Stimulated activated CD8-positive, alpha-beta memory T cell treated with anti-CD3 and anti-CD28 coated beads, Interleukin-15, amount 100 ng/mL, for 4 hours (primary cell): ENCODE results near the gene LYL1.

Experiments
- DNase-seq, 2 donors: peaks; one replicate each; pipeline ENCODE4 v3.0.0-alpha.2; 2020; ENCODE audit warnings: low read depth in 2 of 2

The LYL1 gene

DNA sequence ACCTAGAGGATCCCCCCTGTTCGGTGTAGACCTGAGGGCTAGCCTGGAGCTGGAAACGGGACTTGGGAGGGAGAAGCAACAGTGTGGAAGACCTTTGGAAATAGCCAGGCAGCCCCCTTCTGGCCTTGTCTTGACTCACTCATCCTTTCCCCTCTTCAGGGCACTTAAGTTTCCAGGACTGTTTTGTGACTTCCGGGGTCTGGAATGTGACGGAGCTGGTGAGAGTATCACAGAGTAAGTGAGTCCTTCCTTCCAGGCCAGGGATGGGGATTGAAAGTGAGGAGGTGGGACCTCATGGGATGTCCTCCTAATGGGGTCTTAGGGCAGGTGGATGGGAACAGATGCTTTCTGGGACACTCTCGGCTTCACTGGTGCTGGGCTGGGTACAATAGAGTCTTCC lies 29.4 kb downstream of the LYL1 start:
- DNase-seq: no peak

DNA sequence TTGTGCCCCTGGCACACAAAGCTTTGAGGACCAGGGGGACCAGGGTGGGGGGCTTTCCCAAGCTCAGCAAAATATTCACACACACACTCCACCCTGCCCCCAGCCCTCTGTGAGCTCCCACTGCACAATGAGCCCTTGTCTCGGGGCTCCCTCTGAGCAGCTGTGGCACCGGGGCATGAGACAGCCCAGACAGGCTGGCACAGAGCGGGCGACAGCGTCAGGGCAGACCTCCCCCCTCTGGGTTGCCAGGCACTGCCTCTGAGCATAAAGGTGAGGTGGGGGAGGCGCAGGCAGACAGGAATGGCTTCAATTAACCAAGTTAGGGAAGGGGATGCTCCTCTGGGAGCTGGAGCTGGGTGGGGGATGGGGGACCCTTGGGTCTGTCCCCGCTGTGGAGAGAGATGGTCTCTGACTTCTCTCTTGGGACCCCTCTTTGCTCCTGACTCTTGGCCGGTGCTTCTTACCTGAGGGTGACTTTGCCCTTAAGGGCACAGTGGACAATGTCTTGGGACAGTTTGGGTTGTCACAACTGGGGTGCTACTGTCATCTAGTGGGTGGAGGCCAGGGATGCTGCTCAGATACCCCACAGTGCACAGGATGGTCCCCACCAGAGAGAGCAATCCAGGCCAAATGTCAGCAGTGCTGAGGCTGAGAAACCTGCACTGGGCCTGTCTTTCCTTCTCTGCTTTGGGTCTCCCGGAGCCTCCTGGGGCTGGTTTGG lies 30.3 kb downstream of the LYL1 start:
- no peak for DNase-seq

DNA sequence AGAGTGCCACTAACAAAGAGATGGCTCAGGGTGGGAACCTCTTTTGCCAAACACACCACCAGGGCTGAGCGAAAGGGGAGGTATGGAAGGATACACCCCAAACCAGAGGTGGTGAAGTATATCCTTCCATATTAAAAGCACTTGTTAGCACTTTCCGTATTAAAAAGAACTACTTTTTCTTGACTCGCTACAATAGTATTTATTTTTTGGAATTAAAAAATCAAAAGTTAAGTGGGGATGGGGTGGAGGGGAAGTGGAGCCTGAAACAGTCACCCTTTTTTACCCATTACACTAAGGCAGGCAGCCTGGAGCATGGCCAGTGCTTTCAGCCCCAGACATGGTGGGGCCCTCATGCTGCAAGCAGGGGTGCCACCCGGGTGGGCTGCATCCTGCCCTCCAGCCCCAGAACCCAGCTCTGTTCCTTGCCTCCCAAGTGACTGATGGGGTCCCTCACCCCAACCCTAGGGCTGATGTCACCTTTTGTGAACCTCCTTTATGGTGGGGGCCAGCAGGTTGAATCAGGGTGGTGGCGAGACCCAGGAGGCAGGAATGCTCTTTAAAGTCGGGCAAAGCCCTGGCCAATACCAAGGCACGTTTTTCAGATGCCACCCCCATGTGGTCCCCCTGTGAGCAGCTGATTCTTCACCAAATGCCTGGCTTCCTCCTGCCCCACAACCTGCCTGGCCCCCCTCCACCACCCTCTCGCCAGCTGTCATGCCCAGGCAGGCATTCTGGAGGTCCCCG lies 31.0 kb downstream of the LYL1 start:
- DNase-seq: no peak

DNA sequence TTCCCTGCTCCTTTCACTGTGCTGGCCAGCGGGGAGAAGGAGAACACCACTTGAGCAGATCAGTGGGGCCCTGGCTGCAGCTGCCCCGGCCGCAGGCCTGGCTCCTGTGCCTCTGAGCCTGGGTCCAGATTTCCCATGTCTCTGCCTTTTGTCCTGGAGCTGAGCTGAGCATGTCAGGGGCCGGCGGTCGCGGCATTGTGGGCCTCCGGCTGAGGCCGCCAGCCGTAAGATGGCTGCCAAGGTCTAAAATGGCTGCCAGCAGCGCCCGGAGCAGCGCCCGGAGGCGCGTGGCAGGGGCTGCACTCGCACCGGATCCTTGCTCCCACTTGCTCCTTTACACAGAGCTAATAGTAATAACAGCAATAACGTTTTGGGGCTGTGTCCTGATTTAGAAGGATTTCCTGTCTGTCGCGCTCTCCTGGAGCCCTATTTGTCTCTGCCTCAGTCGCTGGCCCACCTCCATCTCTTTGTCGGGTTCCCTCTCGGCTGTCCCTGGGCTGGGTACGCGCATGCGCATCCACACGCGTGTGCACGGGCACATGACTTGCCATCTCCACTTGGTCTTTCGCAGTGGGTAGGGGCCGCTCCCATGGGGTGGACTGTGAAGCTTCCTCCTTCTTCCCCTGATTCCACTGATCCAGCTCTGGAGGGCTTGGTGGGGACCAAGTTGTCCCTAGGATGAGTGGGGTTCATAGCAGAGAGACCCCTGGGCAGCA lies 32.1 kb downstream of the LYL1 start:
- no peak for DNase-seq

- no peak for DNase-seq
These were observed 33.0 kb downstream of the LYL1 start for GRCh38 chr19:13069415-13070359.

DNA sequence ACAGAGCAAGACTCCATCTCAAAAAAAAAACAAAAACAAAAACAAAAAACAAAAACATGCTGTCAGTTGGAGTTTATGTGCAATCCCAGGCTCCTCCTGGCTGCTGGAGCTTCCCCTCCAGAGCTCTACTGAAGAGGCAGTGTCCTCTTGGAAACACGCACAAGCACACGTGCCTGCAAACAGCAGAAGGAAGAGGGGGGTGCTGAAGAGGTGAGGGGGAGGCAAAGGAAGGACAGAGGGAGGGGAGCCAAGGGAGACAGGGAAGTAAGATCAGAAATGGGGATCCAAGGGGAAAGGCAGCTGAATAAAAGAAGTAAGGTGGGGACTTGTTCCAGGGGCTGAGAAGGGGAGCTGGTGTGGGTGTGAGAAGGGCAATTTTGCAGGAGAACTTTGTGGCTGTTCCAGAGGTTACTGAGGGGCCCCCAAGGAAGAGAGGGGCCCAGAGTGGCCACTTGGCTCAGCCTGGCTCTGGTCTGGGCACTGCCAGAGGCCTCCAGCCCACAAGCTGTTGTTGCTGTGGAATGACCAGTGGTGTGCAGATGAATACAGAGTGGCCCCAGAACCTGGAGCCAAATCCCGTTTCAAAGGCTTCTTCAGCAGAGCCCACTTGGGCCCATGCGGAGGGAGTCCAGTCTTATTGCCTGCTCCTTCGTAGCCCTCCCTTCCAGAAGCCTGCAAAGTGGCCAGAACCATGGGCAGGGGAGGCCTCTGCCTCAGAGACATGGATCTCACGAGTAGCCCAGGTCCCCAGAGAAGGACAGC lies 34.4 kb downstream of the LYL1 start:
- no peak for DNase-seq

GRCh38 chr19:13066933-13067807 lies 35.5 kb downstream of the LYL1 start:
- DNase-seq: no peak

GRCh38 chr19:13066226-13066625 lies 36.4 kb downstream of the LYL1 start:
- no peak for DNase-seq

GRCh38 chr19:13064092-13064489 lies 38.6 kb downstream of the LYL1 start:
- no peak for DNase-seq

DNA sequence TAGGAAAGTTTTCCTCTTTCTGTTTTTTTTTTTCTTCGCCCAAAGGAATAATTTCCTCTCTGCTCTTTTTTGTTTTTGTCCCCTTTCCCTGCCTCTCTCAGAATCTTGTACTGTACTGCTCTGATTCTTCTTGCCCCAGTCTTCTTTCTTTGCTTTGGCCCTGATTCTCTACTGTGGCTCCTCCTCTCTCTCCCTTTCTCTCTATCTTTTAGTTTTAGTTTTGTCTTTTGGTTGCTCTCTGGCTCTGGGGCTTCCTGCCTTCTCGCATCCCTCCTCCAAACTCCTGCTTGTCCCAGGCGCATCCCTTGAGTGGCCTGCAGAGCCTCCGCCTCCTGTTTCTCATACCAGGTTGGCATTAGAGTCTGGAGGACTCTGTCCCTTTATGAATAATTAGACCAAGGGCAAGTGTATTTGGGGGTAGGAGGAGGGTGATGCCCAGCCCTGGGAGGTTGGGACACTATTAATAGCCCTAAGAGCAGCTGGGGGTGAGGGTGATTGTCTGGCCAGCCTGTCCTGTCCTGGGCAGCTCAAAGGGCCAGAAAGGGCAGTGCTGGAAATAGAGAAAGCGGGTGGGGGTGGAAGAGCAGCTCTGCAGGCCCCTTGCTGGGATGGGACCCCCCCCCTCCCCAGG lies 39.1 kb downstream of the LYL1 start:
- no peak for DNase-seq

- DNase-seq: no peak
These were observed 40.3 kb downstream of the LYL1 start for GRCh38 chr19:13062317-13062716.

DNA sequence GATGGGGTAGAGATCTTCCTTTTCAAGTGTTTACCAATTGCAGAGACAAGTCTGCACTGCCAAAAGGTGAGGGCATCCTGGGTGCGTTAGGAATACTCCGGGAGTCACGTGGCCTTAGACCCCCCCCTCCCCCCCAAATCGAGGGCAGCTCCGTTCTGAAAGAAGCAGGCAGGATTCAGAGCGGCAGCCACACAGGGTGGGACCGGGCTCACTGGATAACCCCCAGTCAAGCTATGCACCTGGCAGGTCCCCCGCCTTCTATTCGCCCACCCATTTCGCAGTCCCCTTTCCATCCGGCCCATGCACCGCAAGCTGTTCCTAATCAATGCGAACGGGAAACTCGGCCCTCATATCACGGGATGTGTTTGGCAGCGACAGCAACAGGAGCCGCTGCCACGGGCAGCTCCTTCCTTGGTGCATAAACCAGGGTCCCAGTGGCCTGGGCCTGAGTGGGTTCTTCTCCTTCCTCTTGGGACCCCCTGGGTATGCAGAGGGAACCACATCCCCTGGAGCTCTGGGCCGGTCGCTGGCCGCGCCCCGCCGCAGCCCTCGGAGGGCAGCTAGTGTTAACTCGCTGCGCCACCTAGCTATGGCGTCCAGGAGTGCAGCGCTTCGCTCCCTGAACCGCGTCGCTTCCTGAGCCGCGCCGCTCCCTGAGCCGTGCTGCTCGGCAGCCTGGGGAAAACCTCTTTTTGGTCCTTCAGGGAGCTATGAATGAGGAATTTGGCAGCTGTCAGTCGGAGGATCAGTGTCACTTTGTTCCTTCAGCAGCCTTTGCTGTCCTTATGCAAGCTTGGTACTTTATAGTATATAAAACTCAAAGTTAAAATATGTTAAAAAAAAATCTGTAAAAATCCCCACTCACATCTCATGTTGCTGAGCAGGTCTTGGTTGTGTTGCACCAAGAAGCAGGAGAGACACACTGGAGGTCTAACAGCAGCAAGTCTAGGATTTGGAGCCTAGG lies 41.4 kb downstream of the LYL1 start:
- peak; percentile 39 to 48 for DNase-seq

- no peak for DNase-seq
These were observed 42.3 kb downstream of the LYL1 start for GRCh38 chr19:13060233-13060963.

DNA sequence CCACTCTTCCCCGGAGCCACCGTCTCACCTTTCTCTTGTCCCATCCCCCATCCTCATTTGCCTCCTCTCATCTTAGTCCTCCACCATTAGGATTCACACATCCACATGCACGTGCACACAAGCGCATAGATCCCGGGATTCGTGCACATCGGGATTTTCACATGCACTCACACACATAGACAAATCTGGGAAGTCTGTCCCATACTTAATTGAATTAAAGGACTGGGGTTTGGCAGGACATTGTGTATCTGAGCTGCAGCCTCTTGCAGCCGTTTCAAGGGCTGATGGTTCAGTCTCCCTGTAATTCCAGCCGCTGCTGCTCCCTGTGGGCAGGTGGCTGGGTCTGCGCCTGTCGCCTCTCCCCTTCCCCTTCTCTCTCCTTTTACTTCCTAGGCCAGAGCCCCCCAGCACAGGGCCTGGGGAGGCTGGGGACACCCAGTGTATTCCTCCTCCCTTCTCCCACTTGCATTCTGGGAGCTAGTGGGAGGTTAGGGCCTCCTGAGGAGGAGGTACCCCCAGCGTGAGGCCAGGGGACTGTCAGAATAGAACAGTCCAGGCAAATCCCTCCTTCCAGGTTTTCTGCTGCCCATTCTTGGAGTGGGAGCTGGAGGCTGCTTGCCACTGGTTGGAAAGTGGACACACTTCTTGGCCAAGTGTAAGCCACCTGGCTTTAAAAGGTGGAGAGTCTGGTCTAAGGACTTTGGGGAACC lies 43.6 kb downstream of the LYL1 start:
- DNase-seq: no peak

DNA sequence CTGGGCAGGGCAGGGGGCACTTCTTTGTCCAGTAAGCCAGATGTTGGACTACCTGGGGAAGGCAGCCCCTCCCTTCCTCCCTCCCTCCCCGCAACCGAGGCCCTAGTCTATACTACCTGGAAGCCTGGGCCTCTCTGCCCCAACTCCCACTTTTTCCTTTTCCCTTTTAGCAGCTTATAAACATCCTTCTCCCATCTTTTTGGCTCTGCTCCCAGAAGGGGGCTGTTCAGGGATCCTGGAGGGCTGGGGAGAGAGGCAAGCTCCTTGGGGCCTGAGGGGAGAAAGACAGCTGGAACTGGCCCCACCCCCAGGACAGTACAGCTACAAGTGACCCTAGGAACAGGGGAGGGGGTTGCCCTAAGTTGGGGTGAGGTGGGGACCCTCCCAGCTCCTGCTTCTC lies 44.9 kb downstream of the LYL1 start:
- no peak for DNase-seq

DNA sequence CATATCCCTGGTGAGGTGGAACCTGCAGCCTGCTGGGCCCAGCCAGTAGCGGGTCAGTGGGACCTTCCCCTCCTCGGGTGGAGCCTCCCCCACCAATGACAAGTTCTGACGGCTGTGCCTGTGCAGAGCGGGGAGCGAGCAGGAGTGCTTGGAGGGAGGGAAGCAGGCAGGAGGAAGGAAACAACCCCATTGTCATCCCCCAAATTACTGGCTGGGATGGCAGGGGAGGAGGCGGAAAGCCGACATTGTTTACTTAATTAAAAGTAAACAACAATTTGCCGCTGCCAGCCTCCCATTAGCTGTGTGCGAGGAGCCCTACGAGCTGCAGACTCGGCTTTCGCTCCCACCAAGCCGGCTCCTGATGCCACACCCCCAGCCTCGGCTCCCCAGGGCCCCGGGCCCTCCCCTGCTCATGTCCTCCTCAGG lies 45.5 kb downstream of the LYL1 start:
- DNase-seq: no peak
